Left ventricle myocardium inferior (tissue), 1 donor: ENCODE measurements around the gene SDK2. TPM values are rescaled to one million over a fixed set of nuclear protein-coding genes. Genes with fewer than 3 reads are reported as not detected.

ENCODE experiments used
- DNase-seq: peaks from one replicate; pipeline ENCODE4 v3.0.0-alpha.2; 2020
- H3K27ac ChIP-seq: fragments of 200-600 bp; replicated peaks from 2 replicates; pipeline ENCODE4 v1.8.0; 2021
- H3K27me3 ChIP-seq: fragments of 200-600 bp; 2 replicates; pipeline ENCODE4 v1.8.0; 2021; ENCODE audit warnings: low read depth
- H3K36me3 ChIP-seq: fragments of 200-600 bp; 2 replicates; pipeline ENCODE4 v1.8.0; 2021
- H3K4me1 ChIP-seq: fragments of 200-600 bp; 2 replicates; pipeline ENCODE4 v1.8.0; 2021
- H3K4me3 ChIP-seq: fragments of 200-600 bp; 2 replicates; pipeline ENCODE4 v1.8.0; 2021; ENCODE audit warnings: mild to moderate bottlenecking, moderate library complexity
- H3K9me3 ChIP-seq: fragments of 200-600 bp; replicated peaks from 2 replicates; pipeline ENCODE4 v1.8.0; 2021
- intact Hi-C: fragments of 100-400 bp; cut with micrococcal nuclease; formaldehyde crosslinking; loops from one replicate; pipeline ENCODE4 v1.11.0; 2022
- total RNA-seq: library from RNA; stranded (reverse); fragmentation: NEBNext Ultra II Directional; extraction: Animal tissue kit (Norgen Biotek cat#: 25700); gene quantifications from one replicate; pipeline ENCODE4 v1.2.1, GENCODE V29; 2021
- TF ChIP-seq, protein P1 (sequence below): fragments of 200-600 bp; IDR thresholded peaks from 2 replicates; pipeline ENCODE4 v1.8.0; 2021; ENCODE audit warnings: antibody characterized with exemption, mild to moderate bottlenecking, borderline replicate concordance
- donor health status: DM: no; HTN: yes; CAD: no; lungs with severe emphysema.

SDK2 gene
- total RNA-seq, 1 donor from 2014 or later: 2.2 TPM

DNA sequence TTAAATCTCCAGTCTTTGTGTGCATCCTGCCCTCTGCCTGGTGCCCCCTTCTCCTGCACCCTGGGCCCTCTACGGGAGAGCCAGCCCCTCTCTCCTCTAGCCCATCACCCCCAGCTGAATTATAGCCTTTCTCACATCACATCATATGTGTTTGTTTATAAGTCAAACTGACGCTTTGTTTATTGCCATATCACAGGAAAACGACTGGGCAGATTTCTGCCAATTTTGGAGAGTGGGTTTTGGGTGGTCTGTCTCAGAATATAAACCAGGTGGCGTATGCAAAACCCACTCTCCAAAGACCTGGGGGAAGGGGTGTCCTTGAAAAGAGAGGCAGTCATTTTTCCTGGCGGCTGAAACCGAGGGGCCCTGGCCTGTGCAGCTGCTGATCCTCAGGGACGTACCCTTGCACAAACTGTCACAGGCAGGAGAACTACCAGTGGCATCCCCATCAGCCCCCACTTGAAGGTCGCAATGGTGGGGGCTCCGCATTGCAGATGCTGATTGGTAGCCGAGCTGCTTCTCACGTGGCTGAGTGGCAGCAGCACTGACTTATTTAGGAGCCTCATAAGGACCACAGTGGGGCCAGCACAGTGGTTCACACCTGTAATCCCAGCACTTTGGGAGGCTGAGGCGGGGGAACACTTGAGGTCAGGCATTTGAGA, 297.6 kb downstream of the SDK2 start:
- no peak overlapping the region for H3K27ac ChIP-seq
- H3K9me3 ChIP-seq: no peaks in the 10 kb centered on the region
- DNase-seq: no peak
- peaks cover 24% of the 10 kb centered on the region for H3K4me1 ChIP-seq
- H3K4me3 ChIP-seq: no peak overlapping the region
- H3K36me3 ChIP-seq: no peaks in the 10 kb centered on the region
- no peaks in the 10 kb centered on the region for H3K27me3 ChIP-seq
- TF ChIP-seq, protein P1, sequence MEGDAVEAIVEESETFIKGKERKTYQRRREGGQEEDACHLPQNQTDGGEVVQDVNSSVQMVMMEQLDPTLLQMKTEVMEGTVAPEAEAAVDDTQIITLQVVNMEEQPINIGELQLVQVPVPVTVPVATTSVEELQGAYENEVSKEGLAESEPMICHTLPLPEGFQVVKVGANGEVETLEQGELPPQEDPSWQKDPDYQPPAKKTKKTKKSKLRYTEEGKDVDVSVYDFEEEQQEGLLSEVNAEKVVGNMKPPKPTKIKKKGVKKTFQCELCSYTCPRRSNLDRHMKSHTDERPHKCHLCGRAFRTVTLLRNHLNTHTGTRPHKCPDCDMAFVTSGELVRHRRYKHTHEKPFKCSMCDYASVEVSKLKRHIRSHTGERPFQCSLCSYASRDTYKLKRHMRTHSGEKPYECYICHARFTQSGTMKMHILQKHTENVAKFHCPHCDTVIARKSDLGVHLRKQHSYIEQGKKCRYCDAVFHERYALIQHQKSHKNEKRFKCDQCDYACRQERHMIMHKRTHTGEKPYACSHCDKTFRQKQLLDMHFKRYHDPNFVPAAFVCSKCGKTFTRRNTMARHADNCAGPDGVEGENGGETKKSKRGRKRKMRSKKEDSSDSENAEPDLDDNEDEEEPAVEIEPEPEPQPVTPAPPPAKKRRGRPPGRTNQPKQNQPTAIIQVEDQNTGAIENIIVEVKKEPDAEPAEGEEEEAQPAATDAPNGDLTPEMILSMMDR: no peak
- intact Hi-C loops: no loop called here

DNA sequence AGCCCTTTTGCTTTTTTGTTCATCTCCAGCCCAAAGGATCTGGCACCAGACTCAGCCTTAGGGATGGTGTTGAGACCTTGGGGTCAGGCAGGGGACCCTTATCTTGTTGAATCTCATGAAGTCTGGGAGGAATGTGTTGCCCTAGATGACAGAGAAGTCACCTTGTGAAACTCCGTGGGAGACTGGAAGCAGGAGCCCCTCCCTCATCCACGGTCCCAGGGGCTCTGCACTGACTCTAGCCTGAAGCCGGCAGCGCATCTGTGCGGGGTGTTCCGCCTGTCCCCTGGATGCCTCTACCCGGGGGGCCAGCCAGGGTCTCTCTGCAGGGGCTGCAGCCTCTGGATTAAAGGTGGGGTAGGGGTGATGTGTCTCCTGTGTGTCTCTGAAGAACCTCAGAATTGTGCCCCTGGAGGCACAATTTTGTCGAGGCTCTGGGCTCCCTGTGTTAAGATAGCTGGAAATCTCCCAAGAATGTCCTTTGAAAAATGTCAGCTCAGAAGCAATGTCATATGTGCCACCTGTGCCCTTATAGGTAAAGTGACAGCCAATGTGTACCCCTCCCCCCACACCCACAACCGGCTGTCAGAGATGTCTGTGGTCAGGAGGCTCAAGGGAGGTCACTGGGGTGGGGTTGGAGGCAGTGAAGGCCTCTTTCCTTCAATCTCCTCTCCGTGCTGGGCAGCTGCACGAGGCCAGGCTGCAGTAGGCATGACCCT, 300.3 kb downstream of the SDK2 start:
- peaks cover 27% of the 10 kb centered on the region for H3K4me1 ChIP-seq
- intact Hi-C loops: no loop called here
- TF ChIP-seq, protein P1: no peak
- no peak for DNase-seq
- H3K9me3 ChIP-seq: no peaks in the 10 kb centered on the region
- H3K27ac ChIP-seq: peak overlapping the region; percentile 67
- H3K4me3 ChIP-seq: peak overlapping the region; percentile 34
- no peaks in the 10 kb centered on the region for H3K27me3 ChIP-seq
- H3K36me3 ChIP-seq: no peaks in the 10 kb centered on the region

DNA sequence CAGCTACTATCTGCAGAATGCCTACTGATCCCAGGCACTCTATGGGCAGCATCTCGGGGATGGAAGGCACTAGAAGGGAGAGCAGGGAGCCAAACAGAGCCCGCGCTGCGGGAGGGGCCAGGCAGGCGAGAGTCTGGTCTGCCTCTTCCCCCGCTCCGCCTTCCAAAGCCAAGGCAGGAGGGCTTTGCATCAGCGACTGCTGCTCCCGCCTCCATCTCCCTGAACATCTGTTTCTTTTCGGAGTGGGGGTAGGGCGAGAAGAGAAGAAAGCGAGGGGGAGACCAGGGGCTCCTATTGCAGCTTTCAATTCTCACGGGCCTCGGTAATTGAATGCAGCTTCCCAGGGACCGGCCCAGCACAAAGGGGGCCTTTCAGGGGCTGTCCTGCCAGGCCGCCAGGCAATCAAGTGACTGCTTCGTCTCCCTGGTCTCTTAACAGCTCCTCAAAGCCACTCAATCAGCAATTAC, 301.0 kb downstream of the SDK2 start:
- no peaks in the 10 kb centered on the region for H3K9me3 ChIP-seq
- peaks cover 27% of the 10 kb centered on the region for H3K4me1 ChIP-seq
- H3K36me3 ChIP-seq: no peaks in the 10 kb centered on the region
- intact Hi-C loops: no loop called here
- H3K27me3 ChIP-seq: no peaks in the 10 kb centered on the region
- H3K27ac ChIP-seq: peak overlapping the region; percentile 67
- peak overlapping the region; percentile 34 for H3K4me3 ChIP-seq
- peak; percentile 69 for DNase-seq
- TF ChIP-seq, protein P1: no peak

DNA sequence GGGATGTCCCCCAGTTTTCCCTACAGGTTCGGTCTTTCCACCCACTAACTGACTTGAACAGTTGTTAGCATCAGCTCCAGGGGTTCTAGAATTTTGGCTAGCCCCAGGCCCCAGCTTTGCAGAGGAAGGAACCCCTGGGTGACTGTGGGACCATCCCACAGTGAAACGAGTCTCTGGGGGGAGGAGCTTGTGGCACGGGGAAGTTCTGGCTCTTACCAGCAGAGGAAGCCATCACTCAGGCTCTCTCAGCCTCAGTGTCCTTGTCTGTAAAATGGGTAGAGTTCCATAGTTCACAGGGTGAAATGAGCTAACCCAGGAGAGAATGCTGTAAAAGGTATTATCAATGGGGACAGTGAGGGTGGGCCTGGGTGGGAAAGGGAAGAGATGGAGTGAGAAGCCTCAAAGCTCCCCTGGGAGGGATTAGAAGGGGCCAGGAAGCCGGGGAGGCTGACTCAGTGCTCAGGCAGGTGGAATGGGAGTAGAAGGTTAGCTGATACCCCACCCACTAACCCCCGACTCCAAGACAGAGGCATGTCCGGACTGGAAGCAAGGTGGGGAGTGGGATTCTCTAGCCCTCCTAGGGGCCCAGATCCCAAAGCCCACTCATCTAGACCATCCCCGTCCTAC, 301.6 kb downstream of the SDK2 start:
- Histone ChIP-seq H3K4me1 (peaks cover 27% of the 10 kb centered on the region), H3K27me3 (no peaks in the 10 kb centered on the region), H3K4me3 (peak overlapping the region; percentile 34), H3K9me3 (no peaks in the 10 kb centered on the region), H3K36me3 (no peaks in the 10 kb centered on the region), H3K27ac (peak overlapping the region; percentile 67)
- no peak for DNase-seq
- intact Hi-C loops: no loop called here
- TF ChIP-seq, protein P1: no peak

GRCh38 chr17:73342050-73342522, 302.2 kb downstream of the SDK2 start:
- no peaks in the 10 kb centered on the region for H3K9me3 ChIP-seq
- H3K36me3 ChIP-seq: no peaks in the 10 kb centered on the region
- peaks cover 31% of the 10 kb centered on the region for H3K4me1 ChIP-seq
- peak overlapping the region; percentile 67 for H3K27ac ChIP-seq
- no peak overlapping the region for H3K4me3 ChIP-seq
- no peaks in the 10 kb centered on the region for H3K27me3 ChIP-seq
- intact Hi-C loops: no loop called here
- DNase-seq: peak; percentile 53
- TF ChIP-seq, protein P1: no peak
